SK-N-SH treated with all-trans-retinoic acid at 6 μM for 48 hours (cell line): Measurements from ENCODE around the gene PLD5.

Source experiments
- ATAC-seq: fragments of 200-7000 bp; cut with Tn5 transposase; 3 replicates; pipeline ENCODE4 v1.9.1; 2020; ENCODE audit warnings: mild to moderate bottlenecking, moderate library complexity
- ARNTL ChIP-seq: fragments of 450-650 bp; formaldehyde crosslinking; IDR thresholded peaks from 2 replicates; pipeline ENCODE4 v1.5.0; 2020; ENCODE audit warnings: low read depth, mild to moderate bottlenecking, moderate library complexity, borderline replicate concordance
- CSDC2 ChIP-seq: fragments of 250-450 bp; sonication (Bioruptor Pico); IDR thresholded peaks from 2 replicates; pipeline ENCODE4 v1.5.0; 2020; ENCODE audit warnings: mild to moderate bottlenecking, moderate library complexity
- CSRNP3 ChIP-seq: fragments of 250-450 bp; sonication (Bioruptor Pico); IDR thresholded peaks from 2 replicates; pipeline ENCODE4 v1.5.1; 2021; ENCODE audit warnings: mild to moderate bottlenecking, moderate library complexity
- ESRRG ChIP-seq: fragments of 250-450 bp; sonication (Bioruptor Pico); IDR thresholded peaks from 2 replicates; pipeline ENCODE4 v1.6.1; 2021; ENCODE audit warnings: mild to moderate bottlenecking
- GLIS3 ChIP-seq: fragments of 250-450 bp; sonication (Bioruptor Pico); IDR thresholded peaks from 2 replicates; pipeline ENCODE4 v1.5.0; 2020; ENCODE audit warnings: mild to moderate bottlenecking, moderate library complexity
- ISL1 ChIP-seq: fragments of 250-450 bp; sonication (Bioruptor Pico); IDR thresholded peaks from 2 replicates; pipeline ENCODE4 v2.1.2; 2022; ENCODE audit warnings: mild to moderate bottlenecking, moderate library complexity
- POU6F1 ChIP-seq: fragments of 250-450 bp; sonication (Bioruptor Pico); IDR thresholded peaks from 2 replicates; pipeline ENCODE4 v1.8.0; 2021; ENCODE audit warnings: low read depth, mild to moderate bottlenecking, moderate library complexity, borderline replicate concordance
- SNAI2 ChIP-seq: fragments of 250-450 bp; sonication (Bioruptor Pico); IDR thresholded peaks from 2 replicates; pipeline ENCODE4 v1.5.0; 2020; ENCODE audit warnings: mild to moderate bottlenecking, moderate library complexity
- TOX ChIP-seq: fragments of 250-450 bp; sonication (Bioruptor Pico); IDR thresholded peaks from 2 replicates; pipeline ENCODE4 v1.8.0; 2021; ENCODE audit warnings: mild to moderate bottlenecking, moderate library complexity, borderline replicate concordance
- ZC3H10 ChIP-seq: fragments of 250-450 bp; sonication (Bioruptor Pico); IDR thresholded peaks from 2 replicates; pipeline ENCODE4 v1.5.1; 2021; ENCODE audit warnings: mild to moderate bottlenecking, moderate library complexity
- ZFP3 ChIP-seq: fragments of 250-450 bp; sonication (Bioruptor Pico); IDR thresholded peaks from 2 replicates; pipeline ENCODE4 v1.5.0; 2020; ENCODE audit warnings: mild to moderate bottlenecking, moderate library complexity
- ZNF70 ChIP-seq: fragments of 450-650 bp; formaldehyde crosslinking; IDR thresholded peaks from 2 replicates; pipeline ENCODE4 v1.5.0; 2020; ENCODE audit warnings: mild to moderate bottlenecking, moderate library complexity
- ZNF8 ChIP-seq: fragments of 450-650 bp; formaldehyde crosslinking; IDR thresholded peaks from 2 replicates; pipeline ENCODE4 v1.5.0; 2020; ENCODE audit warnings: mild to moderate bottlenecking, moderate library complexity
- TF ChIP-seq, protein P1 (sequence below): fragments of 250-450 bp; sonication (Bioruptor Pico); IDR thresholded peaks from 2 replicates; pipeline ENCODE4 v1.5.1; 2020; ENCODE audit warnings: low read depth, mild to moderate bottlenecking, moderate library complexity
- TF ChIP-seq, protein P2 (sequence below): fragments of 250-450 bp; sonication (Bioruptor Pico); IDR thresholded peaks from 2 replicates; pipeline ENCODE4 v1.8.0; 2020; ENCODE audit warnings: mild to moderate bottlenecking, moderate library complexity, borderline replicate concordance

The PLD5 gene

GRCh38 chr1:242055749-242056320 is 468.7 kb downstream of the PLD5 start (continued):
- no peak for TF ChIP-seq CSRNP3
- no peak for TF ChIP-seq ARNTL
- no peak for TF ChIP-seq GLIS3
- TF ChIP-seq, protein P1, sequence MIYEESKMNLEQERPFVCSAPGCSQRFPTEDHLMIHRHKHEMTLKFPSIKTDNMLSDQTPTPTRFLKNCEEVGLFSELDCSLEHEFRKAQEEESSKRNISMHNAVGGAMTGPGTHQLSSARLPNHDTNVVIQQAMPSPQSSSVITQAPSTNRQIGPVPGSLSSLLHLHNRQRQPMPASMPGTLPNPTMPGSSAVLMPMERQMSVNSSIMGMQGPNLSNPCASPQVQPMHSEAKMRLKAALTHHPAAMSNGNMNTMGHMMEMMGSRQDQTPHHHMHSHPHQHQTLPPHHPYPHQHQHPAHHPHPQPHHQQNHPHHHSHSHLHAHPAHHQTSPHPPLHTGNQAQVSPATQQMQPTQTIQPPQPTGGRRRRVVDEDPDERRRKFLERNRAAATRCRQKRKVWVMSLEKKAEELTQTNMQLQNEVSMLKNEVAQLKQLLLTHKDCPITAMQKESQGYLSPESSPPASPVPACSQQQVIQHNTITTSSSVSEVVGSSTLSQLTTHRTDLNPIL (CRISPR knock-in tag) = no peak
- no peak for TF ChIP-seq ZFP3 (CRISPR knock-in tag)
- no peak for TF ChIP-seq ISL1 (CRISPR knock-in tag)
- no peak for TF ChIP-seq ZC3H10
- no peak for TF ChIP-seq POU6F1
- TF ChIP-seq, all 23 proteins: peak for 0

DNA sequence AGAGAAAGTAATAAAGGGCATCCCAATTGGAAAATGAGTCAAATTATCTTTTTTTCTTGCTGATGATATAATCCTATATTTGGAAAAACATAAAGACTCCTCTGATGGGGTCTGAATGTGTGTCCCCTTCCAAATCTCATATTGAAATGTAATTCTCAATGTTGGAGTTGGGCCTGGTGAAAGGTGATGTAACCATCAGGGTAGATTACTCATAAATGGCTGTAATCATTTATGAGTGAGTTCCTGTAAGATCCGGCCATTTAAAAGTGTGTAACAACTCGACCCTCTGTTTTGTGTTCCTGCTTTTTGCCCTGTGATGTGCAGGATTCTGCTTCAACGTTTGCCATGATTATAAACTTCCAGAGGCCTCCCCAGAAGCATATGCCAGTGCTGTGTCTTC is 481.3 kb downstream of the PLD5 start:
- no peak for ATAC-seq
- TF ChIP-seq ZNF70 (CRISPR knock-in tag) = no peak
- no peak for TF ChIP-seq CSDC2 (CRISPR knock-in tag)

- no peak for ATAC-seq
- no peak for TF ChIP-seq CSDC2 (CRISPR knock-in tag)
- TF ChIP-seq, protein P1 (CRISPR knock-in tag) = no peak
- no peak for TF ChIP-seq ESRRG (CRISPR knock-in tag)
- TF ChIP-seq ZNF8 (CRISPR knock-in tag) = no peak
- TF ChIP-seq GLIS3 = no peak
These were observed 490.1 kb downstream of the PLD5 start for GRCh38 chr1:242034392-242034791.

GRCh38 chr1:242033447-242033846 is 491.1 kb downstream of the PLD5 start:
- TF ChIP-seq, protein P2, sequence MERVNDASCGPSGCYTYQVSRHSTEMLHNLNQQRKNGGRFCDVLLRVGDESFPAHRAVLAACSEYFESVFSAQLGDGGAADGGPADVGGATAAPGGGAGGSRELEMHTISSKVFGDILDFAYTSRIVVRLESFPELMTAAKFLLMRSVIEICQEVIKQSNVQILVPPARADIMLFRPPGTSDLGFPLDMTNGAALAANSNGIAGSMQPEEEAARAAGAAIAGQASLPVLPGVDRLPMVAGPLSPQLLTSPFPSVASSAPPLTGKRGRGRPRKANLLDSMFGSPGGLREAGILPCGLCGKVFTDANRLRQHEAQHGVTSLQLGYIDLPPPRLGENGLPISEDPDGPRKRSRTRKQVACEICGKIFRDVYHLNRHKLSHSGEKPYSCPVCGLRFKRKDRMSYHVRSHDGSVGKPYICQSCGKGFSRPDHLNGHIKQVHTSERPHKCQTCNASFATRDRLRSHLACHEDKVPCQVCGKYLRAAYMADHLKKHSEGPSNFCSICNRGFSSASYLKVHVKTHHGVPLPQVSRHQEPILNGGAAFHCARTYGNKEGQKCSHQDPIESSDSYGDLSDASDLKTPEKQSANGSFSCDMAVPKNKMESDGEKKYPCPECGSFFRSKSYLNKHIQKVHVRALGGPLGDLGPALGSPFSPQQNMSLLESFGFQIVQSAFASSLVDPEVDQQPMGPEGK (CRISPR knock-in tag) = no peak
- TF ChIP-seq ISL1 (CRISPR knock-in tag) = no peak
- TF ChIP-seq ARNTL = no peak
- no peak for TF ChIP-seq SNAI2 (CRISPR knock-in tag)
- no peak for TF ChIP-seq TOX (CRISPR knock-in tag)

More at GRCh38 chr1:242033447-242033846, 491.1 kb downstream of the PLD5 start:
- no peak for ATAC-seq
